ENCODE data around the gene C1QTNF5. TPM values are rescaled to one million over a fixed set of nuclear protein-coding genes. Genes with fewer than 3 reads are reported as not detected.

Gene C1QTNF5
- total RNA-seq, 1 experiment from 2014 or later: not detected

- intact Hi-C loops (cut with micrococcal nuclease): loop anchor here (1.0 kb wide), 1 partner anchor 9 kb away; no protein-coding TSS in a partner anchor
- Mint-ChIP-seq H3K36me3 (ENCODE audit: insufficient read depth, unreplicated experiment) (peaks cover 11% of the 10 kb centered on the region), H3K27me3 (ENCODE audit: insufficient read depth, unreplicated experiment) (no peaks in the 10 kb centered on the region), H3K4me3 (ENCODE audit: unreplicated experiment) (no peak overlapping the region), H3K9me3 (ENCODE audit: unreplicated experiment) (no peaks in the 10 kb centered on the region), H3K27ac (ENCODE audit: low read depth, unreplicated experiment) (no peak overlapping the region), H3K4me1 (ENCODE audit: insufficient read depth, unreplicated experiment) (peaks cover 61% of the 10 kb centered on the region)
- no TSS peak for BruUV-seq (replicated peaks)
- POLR2A ChIA-PET: interaction anchor here (0.6 to 3.0 kb wide), 18 partner anchors 8 to 570 kb away, joined by 3 to 39 read pairs (median 4); partner anchors contain the start of genes CBL, RNF26 and USP2
- CTCF ChIA-PET: interaction anchor here (0.6 to 9.2 kb wide), 8 partner anchors 14 to 1051 kb away, joined by 3 to 415 read pairs (median 5); partner anchors contain the start of gene USP2
- no peak for DNase-seq (ENCODE audit: unreplicated experiment)
- no peak for TF ChIP-seq CTCF (IDR thresholded peaks at IDR 0.05; ENCODE audit: unreplicated experiment)
These were observed 21.4 kb upstream of the C1QTNF5 start for GRCh38 chr11:119361941-119362725.

DNA sequence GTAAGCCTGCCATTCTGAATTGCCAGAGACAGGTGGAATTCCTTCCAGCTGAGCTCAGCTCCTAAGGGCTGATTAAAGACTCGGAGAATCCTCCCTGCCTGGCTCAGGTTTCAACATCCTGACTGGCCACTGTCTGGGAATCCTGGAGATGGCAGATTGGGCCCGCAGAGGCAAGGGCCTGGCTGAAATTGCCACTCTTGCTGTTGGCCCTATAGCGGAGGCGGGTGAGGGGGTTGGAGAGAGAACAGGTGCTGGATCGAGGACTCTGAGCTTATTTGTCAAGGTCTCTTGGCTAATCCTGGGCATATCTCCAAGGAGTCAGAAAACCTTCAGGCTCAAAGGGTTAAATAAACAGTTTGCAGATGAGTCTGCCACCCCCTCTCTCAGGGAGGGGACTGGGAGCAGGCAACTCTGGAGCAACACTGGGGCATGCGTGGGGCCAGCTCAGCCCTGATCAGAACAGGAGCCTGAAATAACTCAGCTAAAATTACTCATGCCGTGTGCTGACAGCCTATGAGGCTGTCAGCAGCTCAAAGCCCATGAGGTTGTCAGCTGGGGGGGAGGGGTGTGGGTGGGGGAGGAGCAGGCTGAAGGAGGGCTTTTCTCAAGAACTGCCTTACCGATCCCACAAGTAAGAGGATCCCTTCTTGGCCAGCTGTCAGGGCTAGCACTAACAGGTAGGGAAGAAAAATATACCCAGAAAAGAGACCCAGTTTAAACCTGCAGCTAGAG, 20.5 kb upstream of the C1QTNF5 start:
- DNase-seq (ENCODE audit: unreplicated experiment): peak; percentile 99
- no TSS peak for BruUV-seq (replicated peaks)
- peaks cover 59% of the 10 kb centered on the region for H3K4me1 Mint-ChIP-seq (ENCODE audit: insufficient read depth, unreplicated experiment)
- no peaks in the 10 kb centered on the region for H3K27me3 Mint-ChIP-seq (ENCODE audit: insufficient read depth, unreplicated experiment)
- ChIA-PET CTCF (interaction anchor here (0.6 to 9.2 kb wide), 12 partner anchors 15 to 347 kb away, joined by 3 to 415 read pairs (median 3); partner anchors contain the start of gene USP2), POLR2A (interaction anchor here (0.7 to 3.0 kb wide), 21 partner anchors 9 to 336 kb away, joined by 3 to 39 read pairs (median 4); partner anchors contain the start of genes HMBS, RNF26 and USP2)
- peak overlapping the region; percentile 12 for H3K4me3 Mint-ChIP-seq (ENCODE audit: unreplicated experiment)
- peaks cover 11% of the 10 kb centered on the region for H3K36me3 Mint-ChIP-seq (ENCODE audit: insufficient read depth, unreplicated experiment)
- H3K9me3 Mint-ChIP-seq (ENCODE audit: unreplicated experiment): no peaks in the 10 kb centered on the region
- peak overlapping the region; percentile 35 for H3K27ac Mint-ChIP-seq (ENCODE audit: low read depth, unreplicated experiment)
- no peak for TF ChIP-seq CTCF (IDR thresholded peaks at IDR 0.05; ENCODE audit: unreplicated experiment)
- intact Hi-C loops (cut with micrococcal nuclease): loop anchor here (1.0 kb wide), 1 partner anchor 10 kb away; no protein-coding TSS in a partner anchor

DNA sequence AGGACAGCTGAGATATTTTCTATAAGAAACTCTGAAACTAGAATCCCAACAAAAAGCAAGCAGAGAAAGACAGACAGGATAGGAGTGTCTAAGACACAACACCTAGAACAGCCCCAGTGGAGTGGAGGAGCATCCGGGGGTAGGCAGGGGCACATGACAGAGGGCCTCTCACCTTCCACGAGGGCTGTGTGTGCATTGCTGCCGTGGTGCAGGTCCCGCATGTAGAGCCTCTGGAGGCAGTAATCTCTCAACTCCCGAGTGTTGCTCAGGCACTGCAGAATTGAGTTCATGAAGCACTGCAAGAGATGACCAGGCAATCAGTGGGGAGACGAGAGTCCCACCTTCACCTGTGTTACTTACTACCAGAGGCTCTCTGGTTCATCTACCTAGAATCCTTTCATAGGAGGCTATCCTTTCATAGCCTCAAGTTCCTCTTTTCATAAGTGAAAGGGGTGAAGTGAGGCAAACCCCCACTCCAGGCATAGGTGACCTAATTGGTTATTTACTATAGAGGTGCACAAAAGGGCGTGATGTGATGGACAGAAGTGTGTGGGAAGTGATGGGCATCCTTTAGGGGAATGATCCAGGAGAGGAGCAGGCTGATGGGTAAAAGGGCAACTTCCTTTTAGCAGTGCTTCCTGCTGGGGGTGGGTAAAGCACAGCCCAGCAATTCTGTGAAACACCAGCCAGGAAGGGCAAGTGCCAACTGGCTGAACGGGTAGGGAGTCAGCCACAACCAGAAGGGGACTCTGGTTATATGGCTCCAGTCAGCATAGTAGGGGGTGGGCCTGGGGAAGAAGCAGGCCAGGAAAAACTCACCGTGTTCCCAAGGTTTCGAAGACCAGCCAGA, 18.9 kb upstream of the C1QTNF5 start:
- ChIA-PET POLR2A (interaction anchor here (3.0 to 4.8 kb wide), 2 partner anchors 11 to 13 kb away, joined by 39 to 85 read pairs; no protein-coding TSS in a partner anchor), CTCF (interaction anchor here (0.6 to 9.2 kb wide), 6 partner anchors 17 to 570 kb away, joined by 3 to 415 read pairs (median 9); partner anchors contain the start of gene USP2)
- DNase-seq (ENCODE audit: unreplicated experiment): peak; percentile 32
- no peak overlapping the region for H3K27ac Mint-ChIP-seq (ENCODE audit: low read depth, unreplicated experiment)
- no peak overlapping the region for H3K4me3 Mint-ChIP-seq (ENCODE audit: unreplicated experiment)
- H3K4me1 Mint-ChIP-seq (ENCODE audit: insufficient read depth, unreplicated experiment): peaks cover 48% of the 10 kb centered on the region
- no peaks in the 10 kb centered on the region for H3K9me3 Mint-ChIP-seq (ENCODE audit: unreplicated experiment)
- intact Hi-C loops (cut with micrococcal nuclease): no loop called here
- no peaks in the 10 kb centered on the region for H3K27me3 Mint-ChIP-seq (ENCODE audit: insufficient read depth, unreplicated experiment)
- H3K36me3 Mint-ChIP-seq (ENCODE audit: insufficient read depth, unreplicated experiment): peaks cover 11% of the 10 kb centered on the region
- BruUV-seq (replicated peaks): no TSS peak
- no peak for TF ChIP-seq CTCF (IDR thresholded peaks at IDR 0.05; ENCODE audit: unreplicated experiment)

All from MCF 10A (cell line).